ENCODE data around the gene RNF212B. TPM values are rescaled to one million over a fixed set of nuclear protein-coding genes. Genes with fewer than 3 reads are reported as not detected.
"Not testable (repeated sequence)": the region's sequence is repeated elsewhere in the genome, so short reads cannot be mapped to it uniquely, and the experiment has no call there.

The RNF212B gene
- total RNA-seq, 1 experiment from 2014 or later, result 0.39 TPM

- Histone ChIP-seq H2AK5ac (ENCODE audit: insufficient read length, low read length) (no peak overlapping the region), H3K23ac (ENCODE audit: insufficient read length, low read depth, low read length) (no peak overlapping the region), H3K4ac (ENCODE audit: low read depth, low read length) (no peak overlapping the region), H3K9ac (ENCODE audit: extremely low read depth, insufficient read length, low read length) (no peak overlapping the region), H3K27ac (ENCODE audit: insufficient read length, low read depth, low read length) (no peak overlapping the region), H3K79me2 (ENCODE audit: insufficient read depth, low read length) (no peaks in the 10 kb centered on the region), H3K79me1 (ENCODE audit: insufficient read depth, low read depth, low read length, poor library complexity, severe bottlenecking) (no peaks in the 10 kb centered on the region), H3K18ac (ENCODE audit: insufficient read length, low read depth, low read length) (no peak overlapping the region), H4K20me1 (ENCODE audit: control insufficient read depth, insufficient read depth, insufficient read length) (no peaks in the 10 kb centered on the region), H3K56ac (ENCODE audit: insufficient read length, low read depth, low read length) (no peak overlapping the region), H3K9me3 (ENCODE audit: control insufficient read depth, low read depth, low read length) (no peaks in the 10 kb centered on the region), H2BK20ac (ENCODE audit: low read depth, low read length, poor library complexity, severe bottlenecking) (no peak overlapping the region), H4K5ac (ENCODE audit: insufficient read length, low read depth, low read length) (no peak overlapping the region), H2BK12ac (ENCODE audit: insufficient read length, low read depth, low read length) (no peak overlapping the region), H4K8ac (replicated peaks; ENCODE audit: insufficient read length, low read depth, low read length) (no peak overlapping the region), H3K4me1 (ENCODE audit: insufficient read depth, low read length) (peaks cover 4% of the 10 kb centered on the region; the same call in 1 of the 2 replicates), H3K27me3 (ENCODE audit: insufficient read depth, low read length) (no peaks in the 10 kb centered on the region), H2AFZ (ENCODE audit: low read length) (no peak overlapping the region), H3K4me2 (ENCODE audit: insufficient read depth, insufficient read length, low read length) (no peak overlapping the region), H3K23me2 (ENCODE audit: insufficient read length, low read depth, low read length, poor library complexity, severe bottlenecking) (peaks cover 4% of the 10 kb centered on the region), H2BK15ac (ENCODE audit: low read depth, low read length) (no peak overlapping the region), H2BK5ac (ENCODE audit: insufficient read length, low read length) (no peak overlapping the region), H4K91ac (ENCODE audit: insufficient read length, low read depth, low read length) (no peak overlapping the region), H2BK120ac (ENCODE audit: low read depth, low read length, poor library complexity, severe bottlenecking) (no peak overlapping the region), H3K14ac (ENCODE audit: insufficient read depth, low read length) (no peak overlapping the region), H3T11ph (ENCODE audit: low read length) (no peak overlapping the region)
- no peak for DNase-seq
- no peaks in the 10 kb centered on the region for H3K27me3 Mint-ChIP-seq (ENCODE audit: low read depth)
- no peak overlapping the region for H3K4me3 Mint-ChIP-seq
- H3K9me3 Mint-ChIP-seq, result no peaks in the 10 kb centered on the region
- no peak overlapping the region for H3K27ac Mint-ChIP-seq
- H3K4me1 Mint-ChIP-seq, result peaks cover 8 to 11% of the 10 kb centered on the region in 2 experiments
- no CpG with 5 or more reads among the region's 1 CpG for WGBS (ENCODE audit: extremely low coverage, insufficient read length, low lambda C conversion rate)
- TF ChIP-seq, protein P1, sequence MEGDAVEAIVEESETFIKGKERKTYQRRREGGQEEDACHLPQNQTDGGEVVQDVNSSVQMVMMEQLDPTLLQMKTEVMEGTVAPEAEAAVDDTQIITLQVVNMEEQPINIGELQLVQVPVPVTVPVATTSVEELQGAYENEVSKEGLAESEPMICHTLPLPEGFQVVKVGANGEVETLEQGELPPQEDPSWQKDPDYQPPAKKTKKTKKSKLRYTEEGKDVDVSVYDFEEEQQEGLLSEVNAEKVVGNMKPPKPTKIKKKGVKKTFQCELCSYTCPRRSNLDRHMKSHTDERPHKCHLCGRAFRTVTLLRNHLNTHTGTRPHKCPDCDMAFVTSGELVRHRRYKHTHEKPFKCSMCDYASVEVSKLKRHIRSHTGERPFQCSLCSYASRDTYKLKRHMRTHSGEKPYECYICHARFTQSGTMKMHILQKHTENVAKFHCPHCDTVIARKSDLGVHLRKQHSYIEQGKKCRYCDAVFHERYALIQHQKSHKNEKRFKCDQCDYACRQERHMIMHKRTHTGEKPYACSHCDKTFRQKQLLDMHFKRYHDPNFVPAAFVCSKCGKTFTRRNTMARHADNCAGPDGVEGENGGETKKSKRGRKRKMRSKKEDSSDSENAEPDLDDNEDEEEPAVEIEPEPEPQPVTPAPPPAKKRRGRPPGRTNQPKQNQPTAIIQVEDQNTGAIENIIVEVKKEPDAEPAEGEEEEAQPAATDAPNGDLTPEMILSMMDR (conservative IDR thresholded peaks at IDR 0.05), result no peak
- no peaks in the 10 kb centered on the region for H3K36me3 Mint-ChIP-seq (ENCODE audit: insufficient read depth in 1 of 3, low read depth in 3 of 3)
These were observed 2.9 kb downstream of the RNF212B start for GRCh38 chr14:23240661-23241060.

DNA sequence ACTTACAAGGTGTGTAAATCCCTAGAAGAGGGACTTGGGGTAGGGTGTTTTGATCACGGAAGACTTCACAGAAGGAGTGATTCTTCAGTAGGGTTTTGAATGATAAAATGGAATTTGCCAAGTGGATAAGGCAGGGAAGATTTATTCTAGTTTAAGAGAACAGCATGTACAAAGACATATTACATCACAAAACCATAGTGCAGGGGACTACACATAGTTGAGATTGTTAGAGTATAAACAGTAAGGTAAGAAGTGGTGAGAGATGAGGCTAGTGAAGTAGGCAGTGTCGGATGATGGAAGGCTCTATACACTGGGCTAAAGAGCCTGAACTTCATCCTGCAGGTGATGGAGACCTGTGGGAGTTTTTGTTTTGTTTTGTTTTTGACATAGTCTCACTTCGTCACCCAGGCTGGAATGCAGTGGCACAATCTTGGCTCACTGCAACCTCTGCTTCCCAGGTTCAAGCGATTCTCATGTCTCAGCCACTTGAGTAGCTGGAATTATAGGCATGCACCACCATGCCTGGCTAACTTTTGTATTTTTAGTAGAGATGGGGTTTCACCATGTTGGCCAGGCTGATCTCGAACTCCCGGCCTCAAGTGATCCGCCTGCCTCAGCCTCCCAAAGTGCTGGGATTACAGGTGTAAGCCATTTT, 3.5 kb downstream of the RNF212B start:
- H3K23me2 ChIP-seq (ENCODE audit: insufficient read length, low read depth, low read length, poor library complexity, severe bottlenecking); H3K27ac Mint-ChIP-seq: not testable (repeated sequence)

More for the DNA sequence above, 3.5 kb downstream of the RNF212B start:
- H3K36me3 Mint-ChIP-seq (ENCODE audit: insufficient read depth in 1 of 3, low read depth in 3 of 3); H3K27me3 ChIP-seq (ENCODE audit: insufficient read depth, low read length); H3K27me3 Mint-ChIP-seq (ENCODE audit: low read depth); H3K9me3 Mint-ChIP-seq; H3K27ac ChIP-seq (ENCODE audit: insufficient read length, low read depth, low read length); H4K91ac ChIP-seq (ENCODE audit: insufficient read length, low read depth, low read length); H2AFZ ChIP-seq (ENCODE audit: low read length); H3K9me3 ChIP-seq (ENCODE audit: control insufficient read depth, low read depth, low read length); H2AK5ac ChIP-seq (ENCODE audit: insufficient read length, low read length); DNase-seq; H3K9ac ChIP-seq (ENCODE audit: extremely low read depth, insufficient read length, low read length); H2BK15ac ChIP-seq (ENCODE audit: low read depth, low read length); H2BK12ac ChIP-seq (ENCODE audit: insufficient read length, low read depth, low read length); H3K4ac ChIP-seq (ENCODE audit: low read depth, low read length); H3K23ac ChIP-seq (ENCODE audit: insufficient read length, low read depth, low read length); H4K5ac ChIP-seq (ENCODE audit: insufficient read length, low read depth, low read length); H3T11ph ChIP-seq (ENCODE audit: low read length); H2BK120ac ChIP-seq (ENCODE audit: low read depth, low read length, poor library complexity, severe bottlenecking); H2BK5ac ChIP-seq (ENCODE audit: insufficient read length, low read length); H3K18ac ChIP-seq (ENCODE audit: insufficient read length, low read depth, low read length); H3K4me2 ChIP-seq (ENCODE audit: insufficient read depth, insufficient read length, low read length); H3K14ac ChIP-seq (ENCODE audit: insufficient read depth, low read length); H2BK20ac ChIP-seq (ENCODE audit: low read depth, low read length, poor library complexity, severe bottlenecking); H3K4me1 ChIP-seq (ENCODE audit: insufficient read depth, low read length); H3K79me1 ChIP-seq (ENCODE audit: insufficient read depth, low read depth, low read length, poor library complexity, severe bottlenecking); H3K79me2 ChIP-seq (ENCODE audit: insufficient read depth, low read length); H4K8ac ChIP-seq (replicated peaks; ENCODE audit: insufficient read length, low read depth, low read length); H4K20me1 ChIP-seq (ENCODE audit: control insufficient read depth, insufficient read depth, insufficient read length); H3K4me3 Mint-ChIP-seq; H3K56ac ChIP-seq (ENCODE audit: insufficient read length, low read depth, low read length): not testable (repeated sequence)
- no CpG with 5 or more reads among the region's 7 CpGs for WGBS (ENCODE audit: extremely low coverage, insufficient read length, low lambda C conversion rate)
- H3K4me1 Mint-ChIP-seq, result peaks cover 8 to 11% of the 10 kb centered on the region in 2 experiments
